ENCODE measurements around the gene LCN10. TPM values are rescaled to one million over a fixed set of nuclear protein-coding genes. Genes with fewer than 3 reads are reported as not detected.
"Not testable (repeated sequence)": the region's sequence is repeated elsewhere in the genome, so short reads cannot be mapped to it uniquely, and the experiment has no call there.

The LCN10 gene
- total RNA-seq, 1 donor from 2014 or later, result 0.07 TPM

DNA sequence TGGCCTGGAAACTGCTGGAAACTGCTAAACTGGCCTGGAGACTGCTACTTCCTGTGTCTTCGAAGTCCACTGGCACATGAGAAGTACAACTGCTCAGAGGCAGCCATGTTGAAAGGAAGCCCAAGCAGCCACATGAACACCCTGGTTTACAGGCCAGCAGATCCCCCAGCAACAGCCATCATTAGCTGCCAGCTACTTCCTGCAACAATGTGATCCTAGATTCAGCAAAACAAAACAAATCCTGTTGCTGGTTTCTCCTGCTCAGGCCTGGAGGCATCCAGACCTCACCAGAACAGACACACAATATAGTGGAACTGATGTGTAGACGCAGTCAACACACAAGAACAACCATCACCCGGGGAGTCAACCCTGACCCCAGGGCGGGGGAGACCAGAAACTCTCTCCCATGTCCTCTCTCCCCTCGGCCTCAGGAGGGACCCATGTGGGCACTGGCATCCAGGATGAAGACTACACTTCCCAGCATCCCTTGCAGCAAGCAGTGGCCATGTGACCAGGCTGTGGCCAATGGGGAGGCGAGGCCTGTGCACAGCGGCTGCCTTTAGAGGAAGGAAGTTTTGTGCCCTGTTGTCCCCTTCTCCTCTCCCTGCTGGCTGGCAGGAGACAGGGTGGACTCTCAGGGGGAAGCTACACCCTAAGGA is 30.8 kb upstream of the LCN10 start:
- intact Hi-C loops (cut with micrococcal nuclease), result no loop called here

DNA sequence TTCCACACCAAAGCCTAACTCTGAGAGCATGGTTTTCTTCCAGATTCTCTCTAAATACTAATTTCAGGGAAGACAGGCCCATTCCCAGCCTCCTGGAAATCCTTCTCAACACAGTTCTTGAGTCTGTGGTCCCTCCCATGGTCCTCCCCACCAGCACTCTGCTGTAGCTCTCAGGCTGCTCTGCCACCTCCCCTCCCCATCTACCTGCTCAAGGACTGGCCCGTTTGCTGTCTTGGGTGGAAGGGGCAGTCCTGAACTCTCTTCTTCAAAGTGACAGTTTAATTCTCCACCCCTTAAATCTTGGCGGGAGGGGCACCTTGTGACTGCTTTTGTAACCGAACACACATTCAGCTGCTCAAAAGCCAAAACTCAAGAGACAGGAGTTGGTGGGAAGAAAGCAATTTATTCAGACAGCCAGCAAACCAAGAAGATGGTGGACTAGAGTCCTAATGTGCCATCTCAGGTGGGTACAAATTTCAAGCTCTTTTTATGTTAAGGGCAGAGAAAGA is 29.2 kb upstream of the LCN10 start:
- intact Hi-C loops (cut with micrococcal nuclease), result no loop called here

DNA sequence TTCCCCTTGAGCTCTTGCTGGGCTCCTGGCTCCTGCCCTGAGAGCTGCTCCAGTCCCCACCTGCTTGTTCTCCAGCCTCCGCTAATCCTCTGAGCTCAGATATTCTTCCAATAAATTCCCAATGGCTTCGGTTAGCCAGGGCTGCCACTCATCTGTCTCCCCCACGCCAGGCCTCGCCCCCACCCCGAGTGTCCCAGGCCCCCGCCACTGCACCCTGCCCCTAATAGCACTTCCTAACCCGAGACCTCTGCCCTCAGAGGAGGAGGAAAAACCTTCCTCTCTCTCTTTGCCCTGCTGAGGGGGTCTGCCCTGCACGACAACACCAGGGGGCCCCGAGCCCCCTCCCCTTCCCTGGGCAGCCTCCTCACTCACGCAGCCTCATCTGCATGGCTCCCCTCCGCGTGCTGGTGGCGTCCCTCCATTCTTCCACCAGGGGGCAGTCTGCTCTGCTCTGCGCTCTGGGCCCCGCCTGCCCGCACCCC is 27.0 kb upstream of the LCN10 start:
- intact Hi-C loops (cut with micrococcal nuclease), result no loop called here

DNA sequence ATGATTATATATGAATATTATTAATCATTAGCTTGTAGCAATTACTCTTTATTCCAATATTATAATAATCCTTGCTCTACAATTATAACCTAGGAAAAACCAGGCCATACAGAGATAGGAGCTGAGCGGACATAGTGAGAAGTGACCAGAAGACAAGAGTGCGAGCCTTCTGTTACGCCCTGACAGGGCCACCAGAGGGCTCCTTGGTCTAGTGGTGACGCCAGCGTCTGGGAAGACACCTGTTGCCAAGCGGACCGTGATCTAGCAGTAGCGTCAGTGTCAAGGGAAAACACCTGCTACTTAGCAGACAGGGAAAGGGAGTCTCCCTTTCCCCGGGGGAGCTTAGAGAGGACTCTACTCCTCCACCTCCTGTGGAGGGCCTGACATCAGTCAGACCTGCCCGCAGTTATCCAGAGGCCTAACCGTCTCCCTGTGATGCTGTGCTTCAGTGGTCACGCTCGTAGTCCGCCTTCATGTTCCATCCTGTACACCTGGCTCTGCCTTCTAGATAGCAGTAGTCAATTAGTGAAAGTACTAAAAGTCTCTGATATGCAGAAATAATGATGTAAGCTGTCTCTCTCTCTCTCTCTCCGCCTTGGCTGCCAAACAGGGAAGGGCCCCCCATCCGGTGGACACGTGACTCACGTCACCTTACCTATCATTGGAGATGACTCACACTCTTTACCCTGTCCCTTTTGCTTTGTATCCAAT is 23.8 kb upstream of the LCN10 start:
- intact Hi-C loops (cut with micrococcal nuclease), result not testable (repeated sequence)

DNA sequence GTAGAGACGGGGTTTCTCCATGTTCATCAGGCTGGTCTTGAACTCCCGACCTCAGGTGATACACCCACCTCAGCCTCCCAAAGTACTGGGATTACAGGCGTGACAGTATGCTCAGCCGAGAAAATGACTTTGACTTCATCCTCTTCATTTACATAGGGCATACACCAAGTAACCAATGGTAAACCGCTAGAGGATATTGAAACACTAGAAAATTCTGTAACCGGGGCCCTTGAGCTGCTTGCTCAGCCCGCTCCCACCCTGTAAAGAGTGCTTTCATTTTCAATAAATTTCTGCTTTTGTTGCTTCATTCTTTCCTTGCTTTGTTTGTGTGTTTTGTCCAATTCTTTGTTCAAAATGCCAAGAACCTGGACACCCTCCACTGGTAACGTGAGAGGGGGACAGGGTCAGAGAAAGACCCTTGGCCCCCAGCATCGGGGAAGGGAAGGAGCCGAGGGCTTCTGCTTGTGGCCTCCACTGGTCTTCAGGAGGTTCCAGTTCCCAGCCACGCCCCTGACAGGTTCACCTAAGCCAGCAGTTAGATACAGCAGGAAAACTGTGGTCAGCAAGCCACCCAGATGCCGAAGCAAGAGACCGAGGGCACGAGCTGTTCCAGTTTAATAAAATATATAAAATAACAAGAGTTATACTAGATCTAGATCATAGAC is 23.1 kb upstream of the LCN10 start:
- intact Hi-C loops (cut with micrococcal nuclease), result not testable (repeated sequence)

DNA sequence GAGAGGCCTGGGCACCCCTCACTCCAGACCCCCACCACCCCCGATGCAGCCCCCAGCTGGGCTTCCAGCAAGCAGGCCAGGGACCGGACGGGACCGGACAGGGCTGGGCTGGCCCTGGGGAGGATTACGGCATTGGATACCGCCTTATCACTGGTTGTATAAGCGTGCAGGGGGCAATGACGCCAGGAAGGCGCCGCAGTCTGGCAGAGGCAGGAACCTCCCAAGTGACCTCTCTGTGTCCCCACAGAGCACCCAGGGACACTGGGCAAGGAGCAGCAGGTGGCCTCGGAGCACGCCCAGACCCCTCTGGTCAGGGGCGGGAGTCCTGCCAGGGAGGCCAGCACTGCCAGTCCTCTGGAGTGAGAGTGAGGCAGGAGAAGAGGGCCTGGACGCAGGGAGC is 22.3 kb upstream of the LCN10 start:
- intact Hi-C loops (cut with micrococcal nuclease), result no loop called here

DNA sequence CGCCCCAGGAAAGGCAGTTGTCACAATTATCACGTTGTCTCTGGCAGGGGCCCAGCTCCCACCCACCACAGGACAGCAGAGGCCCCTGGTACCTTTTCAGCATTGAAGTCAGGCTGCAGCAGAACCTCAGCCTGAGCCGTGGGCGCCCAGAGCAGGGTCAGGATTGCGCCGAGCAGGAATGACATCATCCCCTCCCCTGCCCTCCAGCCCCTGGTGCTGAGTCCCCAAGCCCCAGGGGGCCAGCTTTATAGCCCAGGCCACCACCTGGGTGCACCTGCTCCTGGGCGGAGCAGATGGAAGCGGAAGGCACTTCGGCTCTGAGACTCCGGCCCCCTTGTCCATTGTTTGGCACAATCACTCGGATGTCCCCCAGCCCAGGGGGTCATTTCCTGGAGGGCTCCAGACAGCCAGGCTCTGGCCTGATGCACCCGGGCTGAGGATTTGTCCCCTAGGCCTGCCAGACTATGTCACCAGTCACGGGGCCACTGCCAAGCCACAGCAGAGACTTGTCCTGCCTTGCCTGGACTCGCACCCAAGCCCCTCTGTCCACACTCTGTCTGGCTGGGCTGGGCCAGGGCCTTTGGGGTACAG is 21.7 kb upstream of the LCN10 start, which contains the start of gene LCN15:
TSS of gene LCN15 (minus strand) at position 218 of the 591 bp plus-strand sequence. CDS start at position 188, 30 bp downstream.
- intact Hi-C loops (cut with micrococcal nuclease), result no loop called here

DNA sequence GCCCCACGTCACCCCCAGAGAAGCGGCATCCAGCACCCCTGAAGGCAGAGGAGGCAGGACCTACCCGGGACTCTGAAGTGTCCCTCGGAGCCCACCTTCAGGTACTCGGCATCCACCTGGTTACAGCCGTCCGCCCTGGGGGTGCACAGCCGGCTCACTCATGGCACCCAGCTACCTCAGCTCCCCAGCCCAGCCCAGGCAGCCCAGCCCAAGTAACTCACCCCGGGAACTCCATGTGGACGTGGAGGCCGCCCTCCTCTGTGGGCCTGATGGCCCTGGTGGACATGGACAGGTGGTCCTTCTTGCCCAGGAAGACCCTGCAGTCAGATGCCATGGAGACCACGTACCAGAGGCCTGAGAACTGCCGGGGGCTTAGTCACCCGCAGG is 20.9 kb upstream of the LCN10 start:
- intact Hi-C loops (cut with micrococcal nuclease), result no loop called here

DNA sequence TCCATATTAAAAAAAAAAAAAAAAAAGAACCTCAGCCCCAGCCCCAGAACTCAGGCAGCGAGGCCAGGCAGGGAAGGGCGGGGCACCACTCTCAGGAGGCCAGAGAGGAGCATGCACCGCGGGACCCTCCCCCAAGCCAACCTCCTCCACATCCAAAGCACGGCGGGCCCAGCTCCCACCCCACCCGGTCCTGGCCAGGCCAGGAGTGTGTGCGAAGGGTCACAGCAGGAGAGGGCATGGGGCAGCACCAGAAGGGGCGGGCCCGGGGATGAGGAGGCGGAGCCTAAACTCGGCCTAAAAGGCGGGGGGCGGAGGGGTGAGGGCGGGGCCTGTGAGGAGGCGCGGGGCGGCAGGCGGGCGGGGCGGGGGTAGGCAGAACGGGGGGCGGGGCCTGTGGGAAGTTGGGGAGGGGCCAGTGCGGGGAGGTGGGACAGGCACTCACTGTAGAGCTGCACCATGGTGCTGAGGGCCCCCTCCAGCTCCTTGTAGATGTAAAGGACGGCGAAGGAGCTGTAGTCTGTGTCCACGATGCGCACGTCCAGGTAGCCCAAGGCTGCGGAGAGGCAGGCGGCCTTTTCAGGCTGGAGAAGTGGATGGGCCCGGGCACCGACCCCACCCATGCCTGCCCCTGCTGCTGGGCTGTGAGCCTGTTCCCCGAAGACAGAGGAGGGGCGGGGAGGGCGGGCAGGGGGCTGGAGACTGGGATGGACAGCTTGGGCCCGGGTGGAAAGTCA is 20.3 kb upstream of the LCN10 start:
- intact Hi-C loops (cut with micrococcal nuclease), result no loop called here

DNA sequence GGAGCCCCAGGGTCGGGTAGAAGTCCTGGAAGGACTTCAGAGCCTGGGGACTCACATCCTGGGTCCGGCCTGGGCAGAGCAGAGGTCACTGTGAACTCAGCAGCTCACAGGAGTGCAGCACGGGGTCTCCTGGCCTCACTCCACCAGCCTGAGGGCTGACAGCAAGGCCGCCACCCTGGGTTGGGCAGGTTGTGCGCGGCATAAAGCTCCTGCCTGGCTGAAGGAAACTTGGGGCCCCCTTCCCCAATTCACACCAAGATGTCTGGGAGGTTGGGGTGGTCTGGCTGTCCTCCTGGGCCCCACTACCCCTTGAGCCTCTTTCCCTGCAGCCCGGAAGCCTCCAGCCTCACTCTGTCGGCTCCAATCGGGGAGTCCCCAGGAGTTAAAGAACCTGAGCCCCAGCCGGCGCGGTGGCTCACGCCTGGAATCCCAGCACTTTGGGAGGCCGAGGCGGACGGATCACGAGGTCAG is 19.5 kb upstream of the LCN10 start:
- intact Hi-C loops (cut with micrococcal nuclease), result no loop called here

DNA sequence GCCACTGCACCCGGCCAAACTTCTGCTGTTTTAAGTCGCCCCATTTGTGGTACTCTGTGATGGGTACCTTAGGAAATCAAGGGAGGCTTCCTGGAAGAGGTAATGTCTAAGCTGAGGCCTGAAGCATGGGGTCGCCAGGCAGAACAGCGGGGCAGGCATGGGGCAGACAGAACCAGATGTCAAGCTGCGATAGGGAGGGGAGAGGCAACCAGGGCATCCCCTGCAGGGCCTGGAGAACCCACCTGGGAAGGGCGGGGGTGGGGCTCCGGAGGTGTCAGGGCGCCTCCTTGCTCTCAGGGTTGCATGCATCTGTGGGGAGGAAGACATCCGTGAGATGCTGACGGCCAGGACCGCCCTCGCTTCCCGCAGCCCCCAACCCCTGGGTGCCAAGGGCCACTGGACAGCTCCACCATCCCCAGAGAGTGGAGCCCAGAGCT is 18.8 kb upstream of the LCN10 start:
- intact Hi-C loops (cut with micrococcal nuclease), result no loop called here

DNA sequence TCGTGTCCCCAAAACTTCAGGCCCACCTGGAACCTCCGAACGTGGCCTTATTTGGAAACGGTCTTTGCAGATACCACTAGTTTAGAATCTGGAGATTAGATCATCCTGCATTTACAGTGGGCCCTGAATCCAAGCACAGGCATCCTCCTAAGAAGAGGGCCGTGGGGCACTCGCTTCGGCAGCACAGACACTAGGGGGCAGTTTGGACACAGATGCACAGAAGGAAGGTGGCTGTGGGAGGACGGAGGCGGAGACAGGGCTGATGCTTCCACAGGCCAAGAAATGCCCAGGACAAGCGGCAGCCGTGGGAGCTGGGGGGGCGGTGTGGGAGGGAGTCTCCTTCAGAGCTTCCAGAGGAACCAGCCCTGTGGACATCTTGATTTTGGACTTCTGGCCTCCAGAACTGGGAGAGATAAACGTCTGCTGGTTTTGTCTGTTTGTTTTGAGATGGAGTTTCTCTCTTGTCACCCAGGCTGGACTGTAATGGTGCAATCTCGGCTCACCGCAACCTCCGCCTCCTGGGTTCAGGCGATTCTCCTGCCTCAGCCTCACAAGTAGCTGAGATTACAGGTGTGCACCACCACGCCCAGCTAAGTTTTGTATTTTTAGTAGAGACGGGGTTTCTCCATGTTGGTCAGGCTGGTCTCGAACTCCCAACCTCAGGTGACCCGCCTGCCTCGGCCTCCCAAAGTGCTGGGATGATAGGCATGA is 18.2 kb upstream of the LCN10 start:
- intact Hi-C loops (cut with micrococcal nuclease), result not testable (repeated sequence)

DNA sequence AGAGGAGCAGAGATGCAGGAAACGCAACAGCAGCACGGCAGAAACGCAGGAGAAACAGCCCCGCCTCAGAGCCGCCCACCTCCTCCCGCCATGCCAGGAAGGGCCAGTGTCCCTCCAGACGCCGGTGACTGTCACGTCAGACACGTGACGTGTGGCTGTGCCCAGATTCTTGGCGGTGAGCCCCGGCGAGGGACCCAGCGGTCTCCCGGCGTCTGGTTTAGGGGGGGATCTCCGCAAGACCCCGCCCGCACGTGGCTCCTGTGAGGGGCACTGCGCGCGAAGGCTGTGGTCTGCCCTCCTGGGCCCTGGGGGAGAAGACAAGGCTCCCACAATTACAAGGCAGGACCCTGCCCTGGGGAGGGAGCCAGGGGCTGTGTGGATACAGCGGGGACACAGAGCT is 17.7 kb upstream of the LCN10 start:
- intact Hi-C loops (cut with micrococcal nuclease), result no loop called here

DNA sequence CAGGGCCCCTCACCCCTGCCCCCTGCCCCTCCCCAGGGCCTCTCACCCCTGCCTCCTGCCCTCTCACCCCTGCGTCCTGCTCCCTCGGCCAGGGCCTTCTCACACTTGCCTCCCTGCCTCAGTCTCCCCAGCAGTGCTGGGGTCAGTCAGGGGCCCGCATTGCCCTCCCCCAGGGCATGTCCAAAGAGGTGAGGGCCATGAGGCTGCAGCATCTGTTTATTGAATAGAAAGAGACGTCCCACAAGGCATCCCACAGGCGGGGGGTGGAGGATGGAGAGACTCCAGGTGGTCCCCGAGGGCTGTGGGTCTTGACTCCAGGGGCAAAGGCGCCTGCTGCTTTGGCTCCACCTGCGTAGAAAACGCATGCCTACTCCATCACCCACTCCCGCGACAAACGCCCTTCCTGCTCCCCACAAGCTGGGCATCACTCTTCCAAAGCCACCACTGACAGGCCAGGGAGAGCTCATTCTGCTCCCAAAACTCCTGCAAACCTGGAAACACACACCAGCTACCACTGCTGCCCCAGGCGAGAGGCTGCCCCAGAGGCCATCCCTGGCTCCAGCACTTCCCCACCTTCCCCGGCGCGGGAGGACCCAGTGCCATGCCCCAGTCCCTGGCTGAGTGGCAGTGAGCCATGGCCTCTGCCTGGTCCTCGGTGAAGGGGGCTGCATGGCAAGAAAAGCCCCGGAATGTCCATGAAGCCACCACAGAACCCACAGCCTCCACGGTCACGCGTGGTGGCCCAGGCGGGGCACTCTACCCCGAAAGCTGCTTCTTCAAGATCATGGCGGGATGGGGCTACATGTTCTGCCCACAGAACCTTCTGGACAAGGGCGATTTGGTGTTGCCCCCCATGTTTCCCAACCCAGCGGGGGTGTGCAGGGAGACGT is 16.9 kb upstream of the LCN10 start:
- intact Hi-C loops (cut with micrococcal nuclease), result no loop called here

DNA sequence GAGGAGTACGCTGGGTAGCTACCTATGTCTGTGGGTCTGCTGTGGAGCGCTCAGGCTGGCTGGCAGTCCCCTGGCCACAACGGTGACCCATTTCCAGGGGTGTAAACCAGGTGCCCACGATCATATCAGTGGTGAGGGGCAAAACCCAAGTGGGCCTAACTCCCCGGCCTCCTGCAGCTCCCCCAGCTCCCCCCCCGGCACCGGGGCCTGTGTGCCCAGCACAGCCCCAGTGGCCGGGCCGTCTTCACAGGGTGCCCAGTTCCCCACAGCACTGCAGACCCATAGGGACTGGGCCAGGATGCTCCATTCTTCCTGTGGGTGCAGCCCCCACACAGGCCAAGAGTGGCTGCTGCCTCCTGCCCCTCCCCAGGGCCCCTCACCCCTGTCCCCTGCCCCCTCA is 16.3 kb upstream of the LCN10 start:
- intact Hi-C loops (cut with micrococcal nuclease), result no loop called here

DNA sequence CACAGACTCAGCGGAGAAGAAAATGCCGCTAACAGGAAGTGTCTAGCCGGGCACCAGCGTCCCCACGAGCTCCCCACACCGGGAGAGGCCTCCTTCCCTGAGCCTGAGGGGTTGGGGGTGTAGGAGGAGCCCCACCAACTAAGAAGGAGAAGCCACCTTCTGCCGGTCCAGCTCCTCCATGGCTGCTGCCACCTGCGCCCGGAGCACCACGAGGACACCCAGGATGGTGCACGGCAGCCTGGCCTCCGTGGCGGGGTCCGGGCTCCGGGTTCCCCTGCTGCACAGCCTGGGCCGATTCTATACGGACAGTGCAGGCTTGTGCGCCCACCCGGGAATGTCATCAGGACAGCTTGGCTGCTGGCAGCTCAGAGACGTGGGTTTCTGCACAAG is 15.0 kb upstream of the LCN10 start:
- intact Hi-C loops (cut with micrococcal nuclease), result no loop called here

DNA sequence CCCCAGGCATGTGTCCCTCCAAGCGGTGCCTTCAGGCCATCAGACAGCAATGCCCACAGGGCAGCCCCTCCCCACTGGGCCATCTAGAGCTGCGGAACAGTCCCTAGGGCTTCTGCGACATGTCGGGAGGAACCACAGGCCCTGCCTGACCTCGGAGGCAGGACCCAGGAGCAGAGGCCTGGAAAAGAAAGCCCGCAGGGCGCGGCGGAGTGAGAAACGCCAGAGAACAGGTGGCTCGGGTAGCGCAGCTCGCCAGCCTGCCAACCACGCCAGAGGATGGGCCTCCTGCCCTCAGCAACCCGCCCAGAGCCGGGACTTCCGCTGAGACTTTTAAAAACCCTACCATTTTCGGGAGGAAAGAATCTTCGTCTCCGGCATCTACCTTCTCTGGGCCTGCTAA is 14.6 kb upstream of the LCN10 start:
- intact Hi-C loops (cut with micrococcal nuclease), result no loop called here

DNA sequence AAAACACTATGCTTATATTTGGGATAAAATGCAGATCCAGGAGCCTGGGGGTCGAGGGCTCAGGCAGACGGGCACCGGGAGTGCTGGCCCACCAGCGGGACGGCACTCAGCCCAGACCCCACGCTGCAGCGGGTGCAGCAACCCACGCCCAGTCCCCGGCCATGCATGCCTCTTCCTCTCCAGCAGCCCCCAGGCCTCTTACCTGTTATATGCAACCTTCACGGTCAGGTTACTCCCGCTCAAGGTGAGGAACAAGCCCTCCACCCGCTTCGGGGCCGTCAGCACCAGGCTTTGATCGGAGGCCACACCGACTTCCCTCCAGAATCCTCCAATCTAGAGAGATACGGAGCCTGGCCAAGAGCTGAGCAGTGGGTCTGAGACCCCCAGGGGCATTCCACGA is 14.1 kb upstream of the LCN10 start:
- intact Hi-C loops (cut with micrococcal nuclease), result no loop called here

DNA sequence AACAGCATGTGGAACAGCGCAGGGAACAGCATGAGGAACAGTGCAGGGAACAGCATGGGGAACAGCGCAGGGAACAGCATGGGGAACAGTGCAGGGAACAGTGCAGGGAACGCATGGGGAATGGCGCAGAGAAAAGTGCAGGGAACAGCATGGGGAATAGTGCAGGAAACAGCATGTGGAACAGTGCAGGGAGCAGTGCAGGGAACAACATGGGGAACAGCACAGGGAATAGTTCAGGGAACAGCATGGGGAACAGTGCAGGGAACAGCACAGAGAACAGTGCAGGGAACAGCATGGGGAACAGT is 13.3 kb upstream of the LCN10 start:
- intact Hi-C loops (cut with micrococcal nuclease), result no loop called here
